ENCODE results near the gene CCDC157.

GRCh38 chr22:30321461-30321860 lies 35.3 kb upstream of the CCDC157 start:
- TF ChIP-seq, protein P1, sequence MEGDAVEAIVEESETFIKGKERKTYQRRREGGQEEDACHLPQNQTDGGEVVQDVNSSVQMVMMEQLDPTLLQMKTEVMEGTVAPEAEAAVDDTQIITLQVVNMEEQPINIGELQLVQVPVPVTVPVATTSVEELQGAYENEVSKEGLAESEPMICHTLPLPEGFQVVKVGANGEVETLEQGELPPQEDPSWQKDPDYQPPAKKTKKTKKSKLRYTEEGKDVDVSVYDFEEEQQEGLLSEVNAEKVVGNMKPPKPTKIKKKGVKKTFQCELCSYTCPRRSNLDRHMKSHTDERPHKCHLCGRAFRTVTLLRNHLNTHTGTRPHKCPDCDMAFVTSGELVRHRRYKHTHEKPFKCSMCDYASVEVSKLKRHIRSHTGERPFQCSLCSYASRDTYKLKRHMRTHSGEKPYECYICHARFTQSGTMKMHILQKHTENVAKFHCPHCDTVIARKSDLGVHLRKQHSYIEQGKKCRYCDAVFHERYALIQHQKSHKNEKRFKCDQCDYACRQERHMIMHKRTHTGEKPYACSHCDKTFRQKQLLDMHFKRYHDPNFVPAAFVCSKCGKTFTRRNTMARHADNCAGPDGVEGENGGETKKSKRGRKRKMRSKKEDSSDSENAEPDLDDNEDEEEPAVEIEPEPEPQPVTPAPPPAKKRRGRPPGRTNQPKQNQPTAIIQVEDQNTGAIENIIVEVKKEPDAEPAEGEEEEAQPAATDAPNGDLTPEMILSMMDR (conservative IDR thresholded peaks at IDR 0.05; ENCODE audit: low read length) = no peak
- no peak for TF ChIP-seq EZH2phosphoT487 (IDR thresholded peaks at IDR 0.05; ENCODE audit: borderline replicate concordance, low read depth, low read length)

All from OCI-LY7 (cell line).